HCT116 (cell line): ENCODE measurements around the gene MRAS. TPM values are rescaled to one million over a fixed set of nuclear protein-coding genes. Genes with fewer than 3 reads are reported as not detected.
A peak's percentile ranks its signal among the peaks of the same experiment; 100 is the strongest.

Source experiments
- ATAC-seq: fragments of 200-7000 bp; cut with Tn5 transposase; 2 replicates; pipeline ENCODE4 v1.9.1; 2020; ENCODE audit warnings: mild to moderate bottlenecking, moderate library complexity
- BruUV-seq: library from RNA; stranded (reverse); fragments of 400-500 nt; replicated peaks from 2 replicates; lab custom pipeline; 2021; lab: Mats Ljungman, UMichigan
- CTCF ChIA-PET: fragments of 300-600 bp; sonication (Branson Sonifier 250); formaldehyde crosslinking; loops from one replicate; lab custom pipeline; 2021; ENCODE audit warnings: antibody characterized with exemption; lab: Charles Lee
- POLR2A ChIA-PET: fragments of 300-600, 350-600 bp; sonication (Branson Sonifier 250); formaldehyde crosslinking; loops from one replicate; lab custom pipeline; 2021; ENCODE audit warnings: antibody characterized with exemption; lab: Charles Lee
- RAD21 ChIA-PET, 2 experiments: fragments of 300-600 bp; sonication (Branson Sonifier 250); formaldehyde crosslinking; loops; one replicate each; lab custom pipeline; 2023; ENCODE audit warnings: low total read pairs in 2 of 2; ENCODE audit not compliant: uncharacterized antibody in 2 of 2, unreplicated experiment in 2 of 2, low non-redundant PET in 1 of 2; lab: Charles Lee
- DNase-seq: peaks from one replicate; pipeline ENCODE4 v3.0.0-alpha.2; 2010; ENCODE audit warnings: low read depth, low spot score
- H2AFZ ChIP-seq: fragments of 200-600 bp; shearing (Covaris generic), sonication (generic); 2 replicates; pipeline ENCODE4 v1.6.1; 2017; ENCODE audit warnings: low read depth, mixed run types, mixed read lengths, antibody characterized with exemption, low read length; ENCODE audit not compliant: poor library complexity, severe bottlenecking
- H3K27ac ChIP-seq: 2 replicates; pipeline ENCODE4 v1.5.1; 2012; ENCODE audit warnings: low read depth, low read length
- H3K27me3 ChIP-seq: fragments of 200-600 bp; sonication (generic); 2 replicates; pipeline ENCODE4 v1.6.1; 2016; ENCODE audit warnings: mixed run types, low read length, mixed read lengths; ENCODE audit not compliant: insufficient read depth
- H3K36me3 ChIP-seq, 2 experiments: fragments of 200-500 bp in 1 of 2; fragments of 200-600 bp in 1 of 2; sonication (Bioruptor generic) in 1 of 2; sonication (generic) in 1 of 2; 2 replicates each; pipeline versions ENCODE4 v1.5.1 to v1.6.1; 2014 to 2016; ENCODE audit warnings: low read length in 2 of 2, inconsistent platforms in 1 of 2, mixed read lengths in 1 of 2, mixed run types in 1 of 2; ENCODE audit not compliant: insufficient read depth in 2 of 2, control insufficient read depth in 1 of 2
- H3K4me1 ChIP-seq, 2 experiments: fragments of 200-600 bp in 1 of 2; sonication (generic) in 1 of 2; 2 replicates each; pipeline versions ENCODE4 v1.5.1 to v1.6.1; 2012 to 2017; ENCODE audit warnings: low read length in 2 of 2, inconsistent platforms in 1 of 2, mild to moderate bottlenecking in 1 of 2, mixed read lengths in 1 of 2, mixed run types in 1 of 2, moderate library complexity in 1 of 2; ENCODE audit not compliant: insufficient read depth in 2 of 2, control insufficient read depth in 1 of 2
- H3K4me2 ChIP-seq: fragments of 200-600 bp; sonication (generic); 2 replicates; pipeline ENCODE4 v1.6.1; 2017; ENCODE audit warnings: mixed run types, low read length, mixed read lengths
- H3K4me3 ChIP-seq, 2 experiments: fragments of 200-600 bp in 1 of 2; sonication (generic) in 1 of 2; replicated peaks in 1 of 2; 2 replicates each; pipeline ENCODE4 v1.5.1; 2011 to 2016; ENCODE audit warnings: low read length in 2 of 2, control low read depth in 1 of 2, low read depth in 1 of 2, mild to moderate bottlenecking in 1 of 2, mixed read lengths in 1 of 2, mixed run types in 1 of 2
- H3K79me2 ChIP-seq: fragments of 200-600 bp; sonication (generic); 2 replicates; pipeline ENCODE4 v1.6.1; 2017; ENCODE audit warnings: mild to moderate bottlenecking, mixed run types, low read length, moderate library complexity, mixed read lengths; ENCODE audit not compliant: insufficient read depth
- H3K9ac ChIP-seq: fragments of 200-600 bp; sonication (generic); 2 replicates; pipeline ENCODE4 v1.6.1; 2016; ENCODE audit warnings: low read length, mixed read lengths
- H3K9me2 ChIP-seq: fragments of 200-600 bp; sonication (generic), shearing (Covaris generic); 2 replicates; pipeline ENCODE4 v1.6.1; 2017; ENCODE audit warnings: mixed run types, mild to moderate bottlenecking, moderate library complexity; ENCODE audit not compliant: insufficient read depth
- H3K9me3 ChIP-seq, 2 experiments: fragments of 200-500 bp in 1 of 2; fragments of 200-600 bp in 1 of 2; sonication (Bioruptor generic) in 1 of 2; sonication (generic) in 1 of 2; 2 replicates each; pipeline ENCODE4 v1.6.1; 2014 to 2017; ENCODE audit warnings: low read length in 2 of 2, mixed read lengths in 2 of 2, inconsistent platforms in 1 of 2, low read depth in 1 of 2, mild to moderate bottlenecking in 1 of 2, mixed run types in 1 of 2, moderate library complexity in 1 of 2; ENCODE audit not compliant: control insufficient read depth in 1 of 2, insufficient read depth in 1 of 2
- H4K20me1 ChIP-seq: fragments of 200-600 bp; sonication (generic), shearing (Covaris generic); 2 replicates; pipeline ENCODE4 v1.6.1; 2017; ENCODE audit warnings: mixed run types, mild to moderate bottlenecking, moderate library complexity; ENCODE audit not compliant: insufficient read depth
- CBX3 ChIP-seq: IDR thresholded peaks from 2 replicates; pipeline ENCODE4 v1.6.1; 2012; ENCODE audit warnings: low read depth
- CEBPB ChIP-seq: IDR thresholded peaks from 2 replicates; pipeline ENCODE4 v1.6.1; 2012; ENCODE audit warnings: low read depth
- EGR1 ChIP-seq: IDR thresholded peaks from 2 replicates; pipeline ENCODE4 v1.6.1; 2012; ENCODE audit warnings: low read depth
- ELF1 ChIP-seq: IDR thresholded peaks from 2 replicates; pipeline ENCODE4 v1.6.1; 2012; ENCODE audit warnings: low read depth, borderline replicate concordance
- EZH2 ChIP-seq: fragments of 200-600 bp; sonication (generic); IDR thresholded peaks from 2 replicates; pipeline ENCODE4 v1.6.1; 2017; ENCODE audit warnings: antibody characterized with exemption, mixed run types
- EZH2phosphoT487 ChIP-seq: fragments of 200-600 bp; IDR thresholded peaks from 2 replicates; pipeline ENCODE4 v1.6.1; 2018; ENCODE audit warnings: antibody characterized with exemption, borderline replicate concordance
- FOSL1 ChIP-seq: IDR thresholded peaks from 2 replicates; pipeline ENCODE4 v1.6.1; 2012; ENCODE audit warnings: low read depth
- JUND ChIP-seq: IDR thresholded peaks from 2 replicates; pipeline ENCODE4 v1.6.1; 2012
- MAX ChIP-seq: IDR thresholded peaks from 2 replicates; pipeline ENCODE4 v1.6.1; 2012
- POLR2A ChIP-seq: IDR thresholded peaks from 2 replicates; pipeline ENCODE4 v1.7.0; 2011; ENCODE audit warnings: borderline replicate concordance; ENCODE audit not compliant: insufficient read depth, insufficient read length; ENCODE audit errors: extremely low read depth
- POLR2AphosphoS5 ChIP-seq: IDR thresholded peaks from 2 replicates; pipeline ENCODE4 v1.6.1; 2011; ENCODE audit warnings: mild to moderate bottlenecking, low read depth, low read length, moderate library complexity
- SP1 ChIP-seq: IDR thresholded peaks from 2 replicates; pipeline ENCODE4 v1.6.1; 2012; ENCODE audit warnings: low read depth
- TCF7L2 ChIP-seq: IDR thresholded peaks from 2 replicates; pipeline ENCODE4 v1.7.0; 2011; ENCODE audit warnings: borderline replicate concordance, inconsistent platforms; ENCODE audit not compliant: insufficient read depth, insufficient read length; ENCODE audit errors: extremely low read depth
- ZBTB33 ChIP-seq: IDR thresholded peaks from 2 replicates; pipeline ENCODE4 v1.6.1; 2011; ENCODE audit warnings: mild to moderate bottlenecking, low read length, moderate library complexity; ENCODE audit not compliant: insufficient replicate concordance; ENCODE audit errors: extremely low read depth
- ZFX ChIP-seq: fragments of 450-650 bp; IDR thresholded peaks from 2 replicates; pipeline ENCODE4 v1.6.1; 2017
- ZNF274 ChIP-seq: fragments of 200-500 bp; sonication (Bioruptor generic); IDR thresholded peaks from 2 replicates; pipeline ENCODE4 v1.6.1; 2014; ENCODE audit warnings: mild to moderate bottlenecking, low read depth, low read length, inconsistent platforms
- intact Hi-C: fragments of 100-400 bp; cut with micrococcal nuclease; formaldehyde crosslinking; loops from 2 replicates; pipeline ENCODE4 v1.10.0; 2022
- total RNA-seq: library from RNA; stranded (reverse); gene quantifications from one replicate; pipeline ENCODE4 v1.2.1, GENCODE V29; 2021; ENCODE audit not compliant: unreplicated experiment

Gene MRAS
- total RNA-seq, 1 experiment from 2014 or later = 13.5 TPM

GRCh38 chr3:138440596-138440995 is 92.2 kb downstream of the MRAS start:
- POLR2A ChIA-PET = no interaction called here
- ATAC-seq = no peak
- intact Hi-C loops = no loop called here
- TF ChIP-seq CBX3 (no peak), ZFX (no peak), SP1 (no peak), ELF1 (no peak), POLR2A (no peak), CEBPB (no peak), JUND (no peak), TCF7L2 (no peak), ZNF274 (no peak), MAX (no peak), FOSL1 (no peak), EZH2 (no peak)
- TF ChIP-seq, all 23 proteins: peak for 0
- ChIA-PET RAD21 (no interaction called here), CTCF (interaction anchor here (1.1 kb wide), 1 partner anchor 475 kb away, joined by 3 read pairs; no protein-coding TSS in a partner anchor)
- DNase-seq = no peak
- no peaks in the 10 kb centered on the region for H3K9me3 ChIP-seq
- no peak overlapping the region for H3K4me3 ChIP-seq
- no peaks in the 10 kb centered on the region for H3K36me3 ChIP-seq
- H3K4me2 ChIP-seq = no peak overlapping the region
- H2AFZ ChIP-seq = no peak overlapping the region
- no peaks in the 10 kb centered on the region for H3K9me2 ChIP-seq
- H3K27ac ChIP-seq = no peak overlapping the region
- no TSS peak for BruUV-seq
- no peaks in the 10 kb centered on the region for H3K79me2 ChIP-seq
- H3K9ac ChIP-seq = no peak overlapping the region
- H3K4me1 ChIP-seq = peaks cover 14 to 18% of the 10 kb centered on the region in 2 experiments
- H4K20me1 ChIP-seq = no peaks in the 10 kb centered on the region
- H3K27me3 ChIP-seq = no peaks in the 10 kb centered on the region

GRCh38 chr3:138441256-138441655 is 92.9 kb downstream of the MRAS start:
- POLR2A ChIA-PET = no interaction called here
- H3K9ac ChIP-seq = no peak overlapping the region
- no peak for TF ChIP-seq ZBTB33
- TF ChIP-seq EGR1 = no peak
- no peak for TF ChIP-seq ZFX
- no peak for TF ChIP-seq EZH2phosphoT487
- TF ChIP-seq POLR2AphosphoS5 = no peak
- TF ChIP-seq, all 23 proteins: peak for 0
- BruUV-seq = no TSS peak
- no peaks in the 10 kb centered on the region for H3K9me2 ChIP-seq
- intact Hi-C loops = no loop called here
- DNase-seq (no peak), ATAC-seq (no peak)
- peaks cover 14 to 18% of the 10 kb centered on the region in 2 experiments for H3K4me1 ChIP-seq
- no peaks in the 10 kb centered on the region for H3K9me3 ChIP-seq
- no peaks in the 10 kb centered on the region for H3K27me3 ChIP-seq
- peak overlapping the region; percentile 71 for H2AFZ ChIP-seq
- no peak overlapping the region for H3K27ac ChIP-seq
- H3K36me3 ChIP-seq = no peaks in the 10 kb centered on the region
- ChIA-PET CTCF (interaction anchor here (1.1 kb wide), 1 partner anchor 474 kb away, joined by 3 read pairs; no protein-coding TSS in a partner anchor), RAD21 (no interaction called here)
- no peaks in the 10 kb centered on the region for H3K79me2 ChIP-seq
- no peaks in the 10 kb centered on the region for H4K20me1 ChIP-seq
- no peak overlapping the region for H3K4me3 ChIP-seq
- H3K4me2 ChIP-seq = peak overlapping the region; percentile 60; the same call in 1 of the 2 replicates
